Left renal pelvis (tissue), 4 donors: ENCODE data around the gene ACTRT2. TPM values are rescaled to one million over a fixed set of nuclear protein-coding genes. Genes with fewer than 3 reads are reported as not detected.

Source experiments
- DNase-seq, 4 donors: peaks; one replicate each; pipeline ENCODE4 v3.0.0-alpha.2; 2013; ENCODE audit warnings: low read depth in 4 of 4, low spot score in 3 of 4
- polyA plus RNA-seq, 4 donors: library from polyadenylated mRNA; unstranded; fragments of 120-200 nt; gene quantifications; one replicate each; pipeline ENCODE4 v1.2.1, GENCODE V29; 2013; ENCODE audit not compliant: insufficient read length in 4 of 4

Gene ACTRT2
- polyA plus RNA-seq, 4 donors: not detected

DNA sequence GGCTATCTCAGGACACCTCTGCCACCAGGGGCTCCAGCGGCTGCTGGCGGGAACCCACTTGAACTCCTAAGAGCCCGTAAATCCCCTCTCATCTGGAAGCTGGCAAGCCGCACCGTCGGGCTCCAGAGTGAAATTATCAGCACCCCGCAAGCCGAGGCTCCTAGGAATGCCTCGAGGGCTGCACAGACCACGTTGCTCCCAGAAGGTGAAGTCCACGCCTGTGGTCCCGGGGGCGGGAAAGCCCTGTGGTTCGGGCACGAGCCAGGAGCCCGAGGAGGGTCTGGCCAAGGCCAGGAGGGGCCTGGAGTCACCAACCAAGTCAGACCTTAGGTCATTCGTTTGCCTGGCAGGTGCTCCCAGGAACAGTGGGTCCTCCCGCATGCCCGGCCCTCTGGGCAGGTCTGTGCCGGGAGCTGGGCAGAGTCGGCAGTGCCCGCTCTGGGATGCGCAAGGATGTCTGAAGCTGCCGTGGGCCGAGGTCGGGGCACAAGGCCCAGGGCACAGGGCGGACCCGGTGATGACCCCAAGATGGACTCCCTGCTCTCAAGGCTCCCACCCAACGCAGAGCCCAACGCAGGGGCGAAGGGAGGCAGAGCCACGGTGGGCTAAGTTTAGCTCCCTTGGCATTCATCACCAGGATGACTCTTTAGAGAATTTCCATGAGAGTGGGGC lies 8.9 kb downstream of the ACTRT2 start:
- no peak for DNase-seq

DNA sequence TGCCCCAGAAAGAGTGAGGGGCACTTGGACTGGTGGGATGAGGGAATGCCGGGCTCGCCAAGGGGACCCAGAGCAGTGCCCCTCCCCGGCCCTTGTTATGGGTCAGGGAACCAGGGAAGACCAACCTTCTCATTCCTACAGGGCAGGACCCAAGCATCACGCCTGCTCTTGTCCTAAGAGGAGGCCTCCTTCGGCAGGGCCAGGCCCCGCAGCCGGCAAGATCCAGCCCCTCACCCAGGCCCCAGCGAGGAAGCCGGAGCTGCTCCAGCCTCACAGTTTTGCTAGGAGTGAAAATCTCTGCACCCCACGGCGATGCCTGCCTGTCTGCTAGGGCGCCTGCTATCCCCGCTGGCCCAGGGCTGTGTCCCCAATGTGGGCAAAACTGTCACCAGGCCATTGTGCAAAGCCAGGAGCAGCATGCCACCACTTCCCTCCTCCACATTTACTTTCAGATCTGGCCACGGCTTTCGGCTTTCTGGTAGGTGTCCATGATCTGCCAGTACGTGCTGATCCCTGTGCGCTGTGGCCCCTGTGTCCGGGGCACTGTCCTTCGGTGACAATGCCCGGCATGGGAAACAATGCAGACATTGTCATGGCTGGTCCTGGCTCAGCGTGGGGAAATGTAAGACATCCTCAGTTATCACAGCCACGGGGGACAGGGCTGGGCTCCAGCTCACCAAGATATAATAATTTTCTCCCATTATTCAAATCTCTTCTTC lies 9.6 kb downstream of the ACTRT2 start:
- no peak for DNase-seq

DNA sequence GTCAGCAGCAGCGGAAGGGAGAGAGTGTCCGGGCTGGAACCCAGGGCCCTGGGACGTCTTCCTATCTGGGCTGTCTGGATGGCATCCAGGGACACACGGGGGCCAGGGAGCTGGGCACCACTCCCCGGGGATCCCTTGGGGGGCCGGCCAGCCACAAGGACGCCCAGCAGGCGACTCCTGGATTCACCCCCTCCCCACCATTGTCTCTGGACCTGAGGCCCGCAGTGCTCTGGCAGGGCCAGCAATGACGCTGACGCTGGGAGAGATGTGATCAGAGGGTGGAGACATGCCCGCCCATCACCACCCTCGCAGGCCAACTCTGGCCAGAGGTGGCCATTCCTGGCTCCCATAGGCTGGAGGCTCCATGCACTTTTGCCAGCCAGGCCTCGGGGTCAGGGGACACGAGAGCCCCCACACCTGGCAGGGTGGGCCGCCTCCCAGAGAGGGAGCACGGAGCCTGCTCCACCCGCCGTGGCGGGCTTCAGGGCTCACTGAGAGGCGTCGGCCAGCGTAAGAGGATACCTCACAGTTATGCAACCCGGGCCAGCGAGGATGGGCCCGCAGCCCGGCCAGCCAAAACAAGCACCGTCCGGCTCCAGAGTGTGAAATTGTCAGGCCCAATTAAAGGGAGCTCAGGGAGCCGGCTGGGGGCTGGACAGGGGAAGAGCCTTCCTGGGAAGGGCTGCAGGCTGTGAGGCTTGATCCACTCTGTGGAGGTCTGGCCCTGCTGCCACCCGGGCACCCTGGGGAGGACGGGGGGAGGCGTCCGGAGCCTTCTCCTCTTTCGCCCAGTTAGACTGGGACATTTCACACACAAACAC lies 10.3 kb downstream of the ACTRT2 start:
- DNase-seq: no peak

DNA sequence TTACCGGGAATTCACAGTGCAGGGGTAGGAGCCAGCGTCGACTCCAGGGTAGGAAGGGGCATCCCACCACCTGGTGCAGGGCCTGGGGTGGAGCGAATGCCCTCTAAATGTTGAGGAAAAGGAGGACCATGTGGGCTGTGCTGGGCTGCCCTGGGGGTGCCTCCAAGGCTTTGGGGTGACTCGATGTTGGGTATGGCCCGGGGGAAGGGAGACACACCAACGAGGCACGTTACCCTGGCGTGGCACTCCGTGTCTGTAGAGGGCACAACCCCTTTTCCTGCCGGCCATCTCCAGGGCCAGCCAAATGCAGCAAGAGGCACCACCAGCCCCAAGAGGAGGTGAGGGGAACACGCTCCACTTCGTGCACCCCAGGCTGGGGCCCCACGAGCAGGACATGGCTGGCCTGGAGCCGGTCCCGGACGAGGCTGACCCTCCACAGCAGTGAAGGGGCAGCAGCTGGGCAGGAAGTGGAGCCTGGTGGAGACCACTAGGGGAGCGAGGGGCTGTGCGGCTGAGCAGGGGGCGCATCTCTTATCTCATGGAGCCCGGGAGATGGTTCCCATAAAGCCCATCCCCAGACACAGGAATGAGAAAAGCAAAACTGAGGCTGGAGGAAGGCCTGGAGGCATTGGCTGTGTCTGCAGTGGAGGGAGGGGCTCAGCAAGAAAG lies 11.2 kb downstream of the ACTRT2 start:
- DNase-seq: no peak

DNA sequence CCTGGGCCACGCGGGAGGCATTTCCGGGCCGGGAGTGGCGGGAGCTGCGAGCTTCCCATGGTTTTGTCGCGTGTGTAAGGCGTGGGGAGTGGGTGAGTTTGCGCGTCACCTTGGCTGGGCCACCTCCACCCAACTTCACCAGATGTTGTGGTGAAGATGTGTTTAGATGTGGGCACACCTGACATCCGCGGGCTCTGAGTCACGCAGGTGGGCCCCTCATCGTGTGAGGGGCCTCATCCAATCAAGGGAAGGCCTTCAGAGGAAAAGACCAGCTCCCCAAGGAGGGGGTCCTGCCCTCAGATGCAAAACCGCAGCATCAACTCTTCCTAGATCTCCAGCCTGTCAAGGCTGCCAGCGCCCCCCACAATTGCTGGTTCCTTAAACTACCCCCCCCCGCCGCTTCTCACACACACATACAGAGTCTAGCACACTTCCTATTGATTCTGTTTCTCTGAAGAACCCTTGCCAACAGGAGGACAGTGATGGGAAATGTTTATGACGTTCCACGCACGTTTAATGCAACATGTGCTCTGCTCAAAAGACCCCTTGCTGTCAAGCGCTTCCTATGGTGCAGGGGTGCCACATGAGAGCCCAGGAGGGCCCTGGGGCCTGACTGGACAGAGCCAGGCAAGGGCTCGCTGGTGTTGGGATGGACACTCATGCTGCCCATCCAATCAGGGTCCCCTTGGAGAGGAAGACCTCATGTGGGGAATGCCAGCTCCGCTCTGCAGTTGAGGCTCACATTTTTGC lies 11.9 kb downstream of the ACTRT2 start:
- no peak for DNase-seq

DNA sequence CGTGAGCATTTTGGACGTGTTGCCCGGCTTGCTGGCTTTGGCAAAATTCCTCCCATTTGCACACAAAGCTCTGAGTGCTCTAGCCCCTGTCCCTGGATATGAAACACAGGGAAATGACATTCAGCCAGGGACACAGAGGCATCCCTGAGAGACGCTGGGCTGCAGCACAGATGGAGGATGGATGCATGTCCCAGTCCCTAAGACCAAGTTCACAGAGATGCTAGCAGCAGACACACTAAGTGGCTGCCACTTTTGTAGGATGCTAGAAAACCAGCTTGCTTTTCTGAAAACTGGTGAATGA lies 12.5 kb downstream of the ACTRT2 start:
- DNase-seq: no peak

DNA sequence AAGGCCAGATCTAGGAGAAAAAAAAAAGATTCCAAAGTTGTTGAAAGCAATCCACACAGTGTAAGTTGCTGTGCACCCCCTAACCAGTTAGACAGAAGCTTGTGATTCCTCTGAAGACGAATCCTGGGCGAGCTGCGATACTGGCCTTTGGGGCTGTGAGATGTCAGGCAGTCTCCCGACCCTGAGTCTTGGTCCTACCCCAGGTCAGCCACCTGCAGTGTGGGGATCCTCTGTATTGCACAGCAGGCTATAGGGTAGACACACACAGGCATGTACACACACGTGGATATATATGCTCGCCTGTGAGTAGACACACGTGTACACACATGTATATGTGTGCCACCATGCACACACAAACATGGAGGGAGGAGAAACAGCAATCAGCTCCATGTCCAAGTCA lies 12.9 kb downstream of the ACTRT2 start:
- DNase-seq: no peak

DNA sequence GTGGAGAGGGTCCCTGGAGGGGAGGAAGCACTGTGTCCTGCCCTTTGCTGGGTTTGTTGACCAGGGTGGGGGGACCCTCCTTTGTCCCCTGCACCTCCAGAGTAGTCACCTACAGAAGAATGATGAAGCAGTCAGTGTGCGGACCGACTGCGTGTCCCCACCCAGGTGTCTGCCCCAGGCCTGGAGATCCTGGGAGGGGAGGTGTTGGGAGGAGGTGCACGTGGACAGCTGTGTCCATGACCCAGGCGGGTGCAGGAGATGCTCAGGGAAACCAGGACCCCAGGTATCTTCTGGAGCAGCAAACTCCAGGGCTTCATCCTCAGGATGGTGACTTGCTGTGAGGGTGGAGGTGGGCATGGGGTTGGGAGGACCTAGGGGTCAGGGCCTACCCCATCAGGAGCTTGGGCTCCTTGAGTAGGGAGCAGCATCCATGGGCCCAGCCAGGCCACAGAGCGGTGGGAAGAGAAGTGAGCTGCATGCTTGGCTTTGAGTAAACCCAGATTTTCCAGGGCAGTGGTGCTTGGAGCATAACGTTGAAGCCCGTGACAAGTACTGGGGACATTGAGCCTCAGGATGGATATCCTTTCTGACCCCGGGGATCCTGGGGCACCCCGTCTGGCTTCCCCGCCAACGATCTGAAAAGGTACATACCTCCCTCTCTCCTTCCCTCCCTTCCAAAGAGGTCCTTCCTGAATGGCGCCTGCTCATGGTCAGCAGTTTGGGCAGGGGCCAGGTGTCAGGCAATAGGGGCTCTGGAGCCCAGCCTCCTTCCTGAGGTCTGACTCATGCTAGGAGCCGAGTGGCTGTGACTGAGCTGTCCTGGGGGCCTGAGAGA lies 13.7 kb downstream of the ACTRT2 start:
- DNase-seq: no peak

DNA sequence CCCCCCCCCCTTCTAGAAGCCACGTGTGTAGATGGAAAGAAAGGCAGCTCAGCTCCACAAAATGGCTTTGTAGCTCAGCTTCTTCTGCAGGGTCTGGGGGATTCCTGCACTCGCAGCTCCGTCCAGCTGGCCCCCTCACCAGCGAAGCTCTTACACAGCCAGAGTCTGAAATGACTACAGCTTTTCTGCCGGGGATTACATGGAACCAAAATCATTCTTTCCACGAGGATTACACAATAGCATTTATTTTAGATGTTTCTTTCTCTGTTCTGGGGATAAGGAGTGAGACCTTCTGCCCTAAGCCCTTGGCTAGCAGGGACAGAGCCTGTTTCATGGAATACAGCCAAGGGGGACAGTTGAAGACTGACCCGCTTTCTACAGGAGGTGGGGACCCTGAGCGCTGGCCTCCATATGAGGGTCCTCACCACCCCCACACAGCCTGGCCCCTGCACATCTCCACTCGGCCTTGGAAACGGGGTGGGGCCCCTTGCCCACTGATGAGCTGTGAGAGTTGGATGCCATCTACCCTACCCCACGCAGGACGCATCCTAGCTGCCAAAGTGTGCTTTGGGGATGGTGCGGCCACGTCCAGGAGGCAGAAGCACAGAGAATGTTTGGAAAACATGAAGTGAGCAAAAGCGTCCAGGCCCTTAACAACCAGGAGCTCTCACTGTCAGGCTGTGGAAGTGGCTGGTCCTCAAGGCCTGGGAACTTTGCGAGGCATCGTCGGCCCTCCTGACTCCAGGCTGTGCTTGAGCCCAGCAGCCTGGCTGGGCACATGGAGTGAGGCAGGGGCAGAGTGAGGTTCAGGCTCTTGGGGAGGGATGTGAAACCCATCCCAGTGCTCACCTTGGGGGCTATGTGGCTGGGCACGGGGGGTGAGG lies 14.5 kb downstream of the ACTRT2 start:
- no peak for DNase-seq

DNA sequence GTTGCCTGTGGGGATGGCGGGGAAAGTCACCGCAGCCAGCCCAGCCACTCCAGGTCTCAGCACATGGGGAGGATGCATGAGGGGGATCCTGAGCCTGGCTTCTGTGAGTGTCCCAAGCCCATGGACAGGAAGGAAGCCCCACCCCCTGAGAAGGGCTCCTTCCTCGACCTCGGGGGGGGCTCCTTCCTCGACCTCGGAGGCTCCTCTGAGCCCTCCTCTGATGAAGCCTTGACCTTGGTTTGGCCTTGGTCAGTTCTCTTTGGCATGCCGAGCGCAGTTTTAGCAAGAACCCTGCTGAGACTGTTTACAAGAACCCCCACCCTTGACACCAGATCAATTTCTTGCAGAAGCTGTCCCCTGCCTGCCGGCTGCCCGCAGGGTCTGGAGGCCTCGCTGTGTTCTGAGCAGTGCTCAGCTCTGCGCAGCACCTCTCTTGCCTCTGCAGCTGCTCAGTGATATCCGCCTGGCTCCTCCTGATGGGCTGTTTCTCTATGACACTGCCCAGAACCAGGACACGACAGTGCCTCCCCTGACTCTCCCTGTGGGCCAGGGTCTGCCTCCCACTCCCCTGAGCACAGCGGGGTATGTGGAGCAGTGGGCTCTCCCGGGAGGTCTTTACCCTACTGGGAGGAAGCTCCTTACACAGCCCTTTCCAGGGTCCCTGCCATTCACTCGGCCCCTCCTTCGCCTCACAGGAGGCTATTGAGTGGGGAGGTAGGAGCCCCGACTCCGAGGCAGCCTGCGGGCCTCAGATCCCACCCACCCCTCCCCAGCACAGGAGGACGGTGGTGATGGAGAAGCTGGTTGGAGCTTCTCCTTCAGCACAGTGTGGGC lies 15.4 kb downstream of the ACTRT2 start:
- no peak for DNase-seq

DNA sequence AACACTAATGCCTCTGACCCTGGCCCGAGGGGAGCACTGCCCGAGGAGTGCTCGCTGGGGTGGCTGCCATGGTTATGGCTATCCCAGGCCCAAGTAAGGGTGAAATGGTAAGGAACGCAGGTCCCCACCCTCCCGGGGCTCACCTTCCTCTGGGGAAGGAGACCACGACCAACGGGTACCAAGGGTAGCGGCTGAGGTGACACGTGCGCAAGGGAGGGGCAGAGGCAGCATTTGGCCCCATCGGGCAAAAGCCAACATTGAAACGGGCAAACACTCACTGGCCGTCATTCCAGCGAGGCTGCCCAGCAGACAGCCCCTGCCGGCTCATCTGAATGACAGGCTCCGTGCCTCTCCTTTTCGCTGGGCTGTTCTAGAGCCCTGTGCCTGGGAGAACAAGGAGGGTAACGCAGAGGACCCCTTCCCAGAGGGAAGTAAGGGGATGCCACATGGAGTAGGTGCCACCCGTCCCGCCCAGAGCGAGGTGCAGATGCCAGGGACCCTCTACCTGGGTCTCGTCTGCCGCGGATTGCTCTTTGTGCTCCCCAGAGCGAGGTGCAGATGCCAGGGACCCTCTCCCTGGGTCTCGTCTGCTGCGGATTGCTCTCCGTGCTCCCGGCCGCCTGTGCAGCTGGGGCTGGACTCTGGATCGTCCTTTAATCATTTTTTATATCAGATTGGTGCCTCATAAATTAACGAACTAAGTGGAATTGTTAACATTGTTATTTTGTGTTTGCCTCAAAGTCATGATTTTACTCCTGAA lies 16.2 kb downstream of the ACTRT2 start:
- DNase-seq: no peak

DNA sequence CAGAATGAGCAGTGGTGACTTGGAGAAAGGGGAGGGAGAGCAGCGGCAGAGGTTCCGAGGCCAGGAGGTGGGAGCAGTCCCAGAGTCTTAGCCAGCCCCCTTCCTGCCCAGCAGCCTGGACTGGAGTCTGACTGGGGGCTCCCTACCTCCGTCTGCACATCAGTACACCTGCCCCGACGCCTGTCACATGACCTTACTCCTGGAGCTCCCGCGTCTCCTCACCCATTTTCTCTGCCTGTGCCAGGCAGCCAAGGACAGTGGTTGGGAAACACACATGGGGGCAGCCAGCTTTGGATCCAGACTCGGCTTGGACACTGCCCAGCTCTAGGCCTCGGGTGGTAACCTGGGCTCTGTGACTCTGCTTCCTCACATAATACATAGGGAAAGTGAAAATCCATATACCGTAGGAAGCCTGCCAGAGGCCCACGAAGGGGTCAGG lies 16.9 kb downstream of the ACTRT2 start:
- no peak for DNase-seq

DNA sequence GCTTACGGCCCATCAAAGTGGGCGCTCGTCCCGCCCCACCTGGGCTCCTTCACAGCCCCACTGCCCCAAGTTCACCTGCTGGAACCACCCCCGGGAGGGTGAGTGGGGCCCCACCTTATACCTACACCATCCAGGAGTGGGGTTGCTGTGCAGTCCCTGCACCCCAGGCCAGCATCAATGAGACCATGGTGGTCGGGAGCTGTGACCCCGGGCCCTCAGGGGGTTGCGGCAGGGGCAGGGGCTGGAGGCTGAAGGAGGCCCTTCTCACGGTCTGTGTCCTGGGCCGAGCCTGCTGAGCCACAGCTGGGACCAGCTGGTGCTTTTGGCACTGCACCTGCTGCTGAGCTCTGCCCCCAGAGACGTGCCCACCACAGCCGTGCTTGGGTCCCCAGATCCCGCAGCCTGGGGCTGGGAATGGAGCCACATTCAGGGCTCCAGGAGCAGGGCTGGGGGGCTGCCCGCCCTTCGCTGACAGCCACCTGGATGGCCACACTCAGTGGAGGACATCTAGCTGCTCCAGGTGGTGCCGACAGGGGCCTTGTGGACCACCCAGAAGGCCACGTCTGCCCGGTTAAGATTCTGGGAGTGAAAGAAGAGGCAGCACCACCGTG lies 17.4 kb downstream of the ACTRT2 start:
- DNase-seq: no peak

DNA sequence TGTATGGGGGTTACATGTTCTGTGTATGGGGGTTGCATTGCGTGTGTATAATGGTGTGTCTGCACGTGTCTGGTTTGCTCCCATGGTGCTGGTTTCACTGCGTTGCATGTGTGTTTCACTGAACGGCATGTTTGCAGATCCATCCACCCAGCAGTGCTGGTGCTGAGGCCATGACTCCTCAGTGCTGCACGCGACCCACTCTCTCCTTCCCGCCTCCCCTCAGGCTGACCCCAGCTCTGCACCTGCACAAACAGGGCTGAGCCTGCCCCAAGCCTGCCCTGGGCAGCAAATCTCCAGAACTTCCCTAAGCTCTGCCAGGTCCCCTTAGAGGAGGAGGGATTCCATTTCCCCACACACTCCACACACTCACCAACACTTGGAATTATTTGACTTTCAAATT lies 18.7 kb downstream of the ACTRT2 start:
- no peak for DNase-seq

DNA sequence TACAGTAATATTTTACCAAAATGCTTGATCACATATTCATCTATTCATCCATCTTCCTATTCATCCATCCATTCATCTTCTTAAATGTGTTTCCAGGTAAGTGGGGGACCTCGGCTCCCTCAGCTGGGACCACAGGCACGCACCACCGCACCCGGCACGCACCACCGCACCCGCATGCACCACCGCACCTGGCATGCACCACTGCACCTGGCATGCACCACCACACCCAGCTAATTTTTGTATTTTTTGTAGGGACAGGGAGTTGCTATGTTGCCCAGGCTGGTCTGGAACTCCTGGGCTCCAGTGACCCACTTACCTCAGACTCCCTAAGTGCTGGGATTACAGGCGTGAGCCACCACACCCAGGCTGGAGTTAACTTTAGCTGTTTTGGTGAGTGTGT lies 21.2 kb downstream of the ACTRT2 start:
- no peak for DNase-seq

DNA sequence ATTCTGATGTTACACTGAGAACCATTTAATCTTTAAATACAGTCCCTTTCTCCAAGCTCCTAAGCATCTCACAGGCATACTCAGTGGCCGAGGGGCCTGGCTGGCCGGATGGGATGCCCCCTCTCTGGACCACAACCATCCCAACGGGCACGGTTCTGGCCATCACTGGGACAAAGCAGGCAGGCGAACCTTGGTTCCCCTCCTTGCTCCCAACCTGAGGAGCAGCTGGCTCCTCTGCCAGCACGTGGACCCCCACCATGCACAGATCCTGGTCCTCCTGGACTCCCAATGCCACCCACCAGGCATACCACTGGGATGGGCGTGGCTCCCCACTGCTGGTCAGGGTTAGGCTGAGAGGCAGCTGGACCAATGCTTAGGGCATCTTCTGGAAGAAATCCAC lies 27.9 kb downstream of the ACTRT2 start:
- DNase-seq: no peak

DNA sequence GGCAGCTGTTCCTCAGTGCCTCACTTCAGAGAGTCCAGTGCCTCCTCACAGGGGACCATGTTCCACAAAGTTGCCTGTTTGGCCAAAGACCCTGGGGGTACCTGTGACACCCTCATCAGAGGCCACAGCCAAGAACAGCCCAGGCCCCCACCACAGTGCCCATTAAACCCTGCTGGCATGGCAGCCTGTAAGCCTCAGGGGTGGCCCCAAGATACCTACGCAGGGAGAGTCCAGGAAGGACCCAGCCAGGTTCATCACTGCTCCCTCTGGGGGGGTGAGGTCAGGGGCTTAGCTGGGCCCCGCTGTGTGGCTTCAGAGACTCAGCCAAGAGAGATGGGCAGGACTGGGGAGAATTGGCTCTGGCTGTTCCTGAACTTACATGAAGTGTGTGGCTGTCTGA lies 28.6 kb downstream of the ACTRT2 start:
- no peak for DNase-seq
